ENCODE results near the gene SLC12A7.

GRCh38 chr5:1113805-1114586 lies 2.1 kb upstream of the SLC12A7 start:
- TF ChIP-seq, protein P1, sequence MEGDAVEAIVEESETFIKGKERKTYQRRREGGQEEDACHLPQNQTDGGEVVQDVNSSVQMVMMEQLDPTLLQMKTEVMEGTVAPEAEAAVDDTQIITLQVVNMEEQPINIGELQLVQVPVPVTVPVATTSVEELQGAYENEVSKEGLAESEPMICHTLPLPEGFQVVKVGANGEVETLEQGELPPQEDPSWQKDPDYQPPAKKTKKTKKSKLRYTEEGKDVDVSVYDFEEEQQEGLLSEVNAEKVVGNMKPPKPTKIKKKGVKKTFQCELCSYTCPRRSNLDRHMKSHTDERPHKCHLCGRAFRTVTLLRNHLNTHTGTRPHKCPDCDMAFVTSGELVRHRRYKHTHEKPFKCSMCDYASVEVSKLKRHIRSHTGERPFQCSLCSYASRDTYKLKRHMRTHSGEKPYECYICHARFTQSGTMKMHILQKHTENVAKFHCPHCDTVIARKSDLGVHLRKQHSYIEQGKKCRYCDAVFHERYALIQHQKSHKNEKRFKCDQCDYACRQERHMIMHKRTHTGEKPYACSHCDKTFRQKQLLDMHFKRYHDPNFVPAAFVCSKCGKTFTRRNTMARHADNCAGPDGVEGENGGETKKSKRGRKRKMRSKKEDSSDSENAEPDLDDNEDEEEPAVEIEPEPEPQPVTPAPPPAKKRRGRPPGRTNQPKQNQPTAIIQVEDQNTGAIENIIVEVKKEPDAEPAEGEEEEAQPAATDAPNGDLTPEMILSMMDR (IDR thresholded peaks at IDR 0.05) = no peak
- TF ChIP-seq POLR2A (IDR thresholded peaks at IDR 0.05) = no peak

All from ovary (tissue), 3 donors.